SK-N-SH treated with all-trans-retinoic acid at 6 μM for 48 hours (cell line): ENCODE measurements around the gene HLA-DPA1.

Experiments
- ATAC-seq: fragments of 200-7000 bp; cut with Tn5 transposase; 3 replicates; pipeline ENCODE4 v1.9.1; 2020; ENCODE audit warnings: mild to moderate bottlenecking, moderate library complexity
- ARNTL ChIP-seq: fragments of 450-650 bp; formaldehyde crosslinking; IDR thresholded peaks from 2 replicates; pipeline ENCODE4 v1.5.0; 2020; ENCODE audit warnings: low read depth, mild to moderate bottlenecking, moderate library complexity, borderline replicate concordance
- BACH2 ChIP-seq: fragments of 250-450 bp; sonication (Bioruptor Pico); IDR thresholded peaks from 2 replicates; pipeline ENCODE4 v1.9.0; 2021; ENCODE audit warnings: mild to moderate bottlenecking, borderline replicate concordance
- CSDC2 ChIP-seq: fragments of 250-450 bp; sonication (Bioruptor Pico); IDR thresholded peaks from 2 replicates; pipeline ENCODE4 v1.5.0; 2020; ENCODE audit warnings: mild to moderate bottlenecking, moderate library complexity
- ESRRG ChIP-seq: fragments of 250-450 bp; sonication (Bioruptor Pico); IDR thresholded peaks from 2 replicates; pipeline ENCODE4 v1.6.1; 2021; ENCODE audit warnings: mild to moderate bottlenecking
- GLIS3 ChIP-seq: fragments of 250-450 bp; sonication (Bioruptor Pico); IDR thresholded peaks from 2 replicates; pipeline ENCODE4 v1.5.0; 2020; ENCODE audit warnings: mild to moderate bottlenecking, moderate library complexity
- OSR1 ChIP-seq: fragments of 250-450 bp; sonication (Bioruptor Pico); IDR thresholded peaks from 2 replicates; pipeline ENCODE4 v1.8.0; 2022; ENCODE audit warnings: moderate library complexity, mild to moderate bottlenecking, inconsistent platforms
- PPARA ChIP-seq: fragments of 250-450 bp; sonication (Bioruptor Pico); IDR thresholded peaks from 2 replicates; pipeline ENCODE4 v1.5.0; 2020; ENCODE audit warnings: mild to moderate bottlenecking, borderline replicate concordance
- RARB ChIP-seq: fragments of 250-450 bp; sonication (Bioruptor Pico); IDR thresholded peaks from 2 replicates; pipeline ENCODE4 v1.8.0; 2021; ENCODE audit warnings: mild to moderate bottlenecking, moderate library complexity
- TCF4 ChIP-seq: fragments of 250-450 bp; sonication (Bioruptor Pico); IDR thresholded peaks from 2 replicates; pipeline ENCODE4 v1.8.0; 2021; ENCODE audit warnings: mild to moderate bottlenecking, moderate library complexity, borderline replicate concordance
- ZC3H10 ChIP-seq: fragments of 250-450 bp; sonication (Bioruptor Pico); IDR thresholded peaks from 2 replicates; pipeline ENCODE4 v1.5.1; 2021; ENCODE audit warnings: mild to moderate bottlenecking, moderate library complexity
- ZFP3 ChIP-seq: fragments of 250-450 bp; sonication (Bioruptor Pico); IDR thresholded peaks from 2 replicates; pipeline ENCODE4 v1.5.0; 2020; ENCODE audit warnings: mild to moderate bottlenecking, moderate library complexity
- ZFP30 ChIP-seq: fragments of 450-650 bp; formaldehyde crosslinking; IDR thresholded peaks from 2 replicates; pipeline ENCODE4 v1.5.0; 2022; ENCODE audit warnings: mild to moderate bottlenecking, moderate library complexity
- ZNF565 ChIP-seq: fragments of 450-650 bp; formaldehyde crosslinking; conservative IDR thresholded peaks from 2 replicates; pipeline ENCODE4 v1.5.0; 2020; ENCODE audit warnings: low read depth, mild to moderate bottlenecking, moderate library complexity
- ZNF70 ChIP-seq: fragments of 450-650 bp; formaldehyde crosslinking; IDR thresholded peaks from 2 replicates; pipeline ENCODE4 v1.5.0; 2020; ENCODE audit warnings: mild to moderate bottlenecking, moderate library complexity
- ZNF8 ChIP-seq: fragments of 450-650 bp; formaldehyde crosslinking; IDR thresholded peaks from 2 replicates; pipeline ENCODE4 v1.5.0; 2020; ENCODE audit warnings: mild to moderate bottlenecking, moderate library complexity
- TF ChIP-seq, protein P1 (sequence below): fragments of 250-450 bp; sonication (Bioruptor Pico); IDR thresholded peaks from 2 replicates; pipeline ENCODE4 v1.8.0; 2020; ENCODE audit warnings: mild to moderate bottlenecking, moderate library complexity, borderline replicate concordance
- TF ChIP-seq, protein P2 (sequence below): fragments of 250-450 bp; sonication (Bioruptor Pico); IDR thresholded peaks from 2 replicates; pipeline ENCODE4 v1.5.1; 2021; ENCODE audit warnings: mild to moderate bottlenecking, moderate library complexity
- TF ChIP-seq, protein P3 (sequence below): fragments of 250-450 bp; sonication (Bioruptor Pico); IDR thresholded peaks from 2 replicates; pipeline ENCODE4 v1.5.0; 2020; ENCODE audit warnings: mild to moderate bottlenecking, moderate library complexity
- TF ChIP-seq, protein P4 (sequence below): fragments of 250-450 bp; sonication (Bioruptor Pico); IDR thresholded peaks from 2 replicates; pipeline ENCODE4 v1.5.1; 2020; ENCODE audit warnings: low read depth, mild to moderate bottlenecking, moderate library complexity

HLA-DPA1 gene

DNA sequence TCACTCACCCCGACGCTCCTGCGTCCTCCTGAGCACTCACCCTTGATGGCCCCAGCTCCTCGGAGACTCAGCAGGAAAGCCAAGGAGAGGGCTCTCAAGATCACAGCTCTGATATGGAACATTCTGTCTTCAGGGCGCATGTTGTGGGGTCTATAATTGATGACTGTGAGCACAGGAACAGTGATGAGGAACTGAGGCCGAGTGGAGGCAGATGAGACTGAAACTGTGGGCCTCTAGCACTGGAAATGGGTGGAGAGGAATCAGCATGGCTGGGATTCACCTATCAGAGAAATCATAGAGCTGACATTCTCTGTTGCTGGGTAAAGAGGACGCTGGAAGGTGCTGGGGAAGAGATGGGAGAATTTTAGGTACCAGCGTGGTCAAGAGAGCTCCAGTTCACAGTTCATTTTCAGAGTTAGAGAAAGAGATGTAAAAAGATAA is at the start of gene HLA-DPA1:
HLA-DPA1 (minus strand) TSS at position 219 of the 441 bp plus-strand sequence.
- peak; percentile 93 for ATAC-seq
- TF ChIP-seq, protein P1, sequence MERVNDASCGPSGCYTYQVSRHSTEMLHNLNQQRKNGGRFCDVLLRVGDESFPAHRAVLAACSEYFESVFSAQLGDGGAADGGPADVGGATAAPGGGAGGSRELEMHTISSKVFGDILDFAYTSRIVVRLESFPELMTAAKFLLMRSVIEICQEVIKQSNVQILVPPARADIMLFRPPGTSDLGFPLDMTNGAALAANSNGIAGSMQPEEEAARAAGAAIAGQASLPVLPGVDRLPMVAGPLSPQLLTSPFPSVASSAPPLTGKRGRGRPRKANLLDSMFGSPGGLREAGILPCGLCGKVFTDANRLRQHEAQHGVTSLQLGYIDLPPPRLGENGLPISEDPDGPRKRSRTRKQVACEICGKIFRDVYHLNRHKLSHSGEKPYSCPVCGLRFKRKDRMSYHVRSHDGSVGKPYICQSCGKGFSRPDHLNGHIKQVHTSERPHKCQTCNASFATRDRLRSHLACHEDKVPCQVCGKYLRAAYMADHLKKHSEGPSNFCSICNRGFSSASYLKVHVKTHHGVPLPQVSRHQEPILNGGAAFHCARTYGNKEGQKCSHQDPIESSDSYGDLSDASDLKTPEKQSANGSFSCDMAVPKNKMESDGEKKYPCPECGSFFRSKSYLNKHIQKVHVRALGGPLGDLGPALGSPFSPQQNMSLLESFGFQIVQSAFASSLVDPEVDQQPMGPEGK (CRISPR knock-in tag) = no peak
- TF ChIP-seq, protein P2, sequence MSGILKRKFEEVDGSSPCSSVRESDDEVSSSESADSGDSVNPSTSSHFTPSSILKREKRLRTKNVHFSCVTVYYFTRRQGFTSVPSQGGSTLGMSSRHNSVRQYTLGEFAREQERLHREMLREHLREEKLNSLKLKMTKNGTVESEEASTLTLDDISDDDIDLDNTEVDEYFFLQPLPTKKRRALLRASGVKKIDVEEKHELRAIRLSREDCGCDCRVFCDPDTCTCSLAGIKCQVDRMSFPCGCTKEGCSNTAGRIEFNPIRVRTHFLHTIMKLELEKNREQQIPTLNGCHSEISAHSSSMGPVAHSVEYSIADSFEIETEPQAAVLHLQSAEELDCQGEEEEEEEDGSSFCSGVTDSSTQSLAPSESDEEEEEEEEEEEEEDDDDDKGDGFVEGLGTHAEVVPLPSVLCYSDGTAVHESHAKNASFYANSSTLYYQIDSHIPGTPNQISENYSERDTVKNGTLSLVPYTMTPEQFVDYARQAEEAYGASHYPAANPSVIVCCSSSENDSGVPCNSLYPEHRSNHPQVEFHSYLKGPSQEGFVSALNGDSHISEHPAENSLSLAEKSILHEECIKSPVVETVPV = no peak
- TF ChIP-seq, protein P3, sequence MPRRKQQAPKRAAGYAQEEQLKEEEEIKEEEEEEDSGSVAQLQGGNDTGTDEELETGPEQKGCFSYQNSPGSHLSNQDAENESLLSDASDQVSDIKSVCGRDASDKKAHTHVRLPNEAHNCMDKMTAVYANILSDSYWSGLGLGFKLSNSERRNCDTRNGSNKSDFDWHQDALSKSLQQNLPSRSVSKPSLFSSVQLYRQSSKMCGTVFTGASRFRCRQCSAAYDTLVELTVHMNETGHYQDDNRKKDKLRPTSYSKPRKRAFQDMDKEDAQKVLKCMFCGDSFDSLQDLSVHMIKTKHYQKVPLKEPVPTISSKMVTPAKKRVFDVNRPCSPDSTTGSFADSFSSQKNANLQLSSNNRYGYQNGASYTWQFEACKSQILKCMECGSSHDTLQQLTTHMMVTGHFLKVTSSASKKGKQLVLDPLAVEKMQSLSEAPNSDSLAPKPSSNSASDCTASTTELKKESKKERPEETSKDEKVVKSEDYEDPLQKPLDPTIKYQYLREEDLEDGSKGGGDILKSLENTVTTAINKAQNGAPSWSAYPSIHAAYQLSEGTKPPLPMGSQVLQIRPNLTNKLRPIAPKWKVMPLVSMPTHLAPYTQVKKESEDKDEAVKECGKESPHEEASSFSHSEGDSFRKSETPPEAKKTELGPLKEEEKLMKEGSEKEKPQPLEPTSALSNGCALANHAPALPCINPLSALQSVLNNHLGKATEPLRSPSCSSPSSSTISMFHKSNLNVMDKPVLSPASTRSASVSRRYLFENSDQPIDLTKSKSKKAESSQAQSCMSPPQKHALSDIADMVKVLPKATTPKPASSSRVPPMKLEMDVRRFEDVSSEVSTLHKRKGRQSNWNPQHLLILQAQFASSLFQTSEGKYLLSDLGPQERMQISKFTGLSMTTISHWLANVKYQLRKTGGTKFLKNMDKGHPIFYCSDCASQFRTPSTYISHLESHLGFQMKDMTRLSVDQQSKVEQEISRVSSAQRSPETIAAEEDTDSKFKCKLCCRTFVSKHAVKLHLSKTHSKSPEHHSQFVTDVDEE = no peak
- TF ChIP-seq RARB = no peak
- no peak for TF ChIP-seq PPARA
- no peak for TF ChIP-seq ZNF565 (CRISPR knock-in tag)
- TF ChIP-seq OSR1 (CRISPR knock-in tag) = no peak
- no peak for TF ChIP-seq GLIS3 (CRISPR knock-in tag)
- TF ChIP-seq ZNF70 = no peak

- no peak for ATAC-seq
- TF ChIP-seq TCF4 (CRISPR knock-in tag) (no peak), RARB (no peak), ZFP3 (no peak), OSR1 (CRISPR knock-in tag) (no peak), ZFP30 (CRISPR knock-in tag) (no peak), CSDC2 (CRISPR knock-in tag) (no peak)
- TF ChIP-seq, protein P4, sequence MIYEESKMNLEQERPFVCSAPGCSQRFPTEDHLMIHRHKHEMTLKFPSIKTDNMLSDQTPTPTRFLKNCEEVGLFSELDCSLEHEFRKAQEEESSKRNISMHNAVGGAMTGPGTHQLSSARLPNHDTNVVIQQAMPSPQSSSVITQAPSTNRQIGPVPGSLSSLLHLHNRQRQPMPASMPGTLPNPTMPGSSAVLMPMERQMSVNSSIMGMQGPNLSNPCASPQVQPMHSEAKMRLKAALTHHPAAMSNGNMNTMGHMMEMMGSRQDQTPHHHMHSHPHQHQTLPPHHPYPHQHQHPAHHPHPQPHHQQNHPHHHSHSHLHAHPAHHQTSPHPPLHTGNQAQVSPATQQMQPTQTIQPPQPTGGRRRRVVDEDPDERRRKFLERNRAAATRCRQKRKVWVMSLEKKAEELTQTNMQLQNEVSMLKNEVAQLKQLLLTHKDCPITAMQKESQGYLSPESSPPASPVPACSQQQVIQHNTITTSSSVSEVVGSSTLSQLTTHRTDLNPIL (CRISPR knock-in tag) = no peak
- TF ChIP-seq, protein P2 = no peak
- TF ChIP-seq, protein P1 (CRISPR knock-in tag) = no peak
Measured at GRCh38 chr6:33123181-33123580, 49.7 kb upstream of the HLA-DPA1 start.

- ATAC-seq = no peak
- TF ChIP-seq BACH2 (CRISPR knock-in tag) (no peak), GLIS3 (CRISPR knock-in tag) (no peak), ZNF70 (no peak), ZFP30 (CRISPR knock-in tag) (no peak), ARNTL (CRISPR knock-in tag) (no peak), ZFP3 (no peak), RARB (no peak), TCF4 (CRISPR knock-in tag) (no peak), OSR1 (CRISPR knock-in tag) (no peak), ZC3H10 (CRISPR knock-in tag) (no peak), ZNF565 (CRISPR knock-in tag) (no peak), ZNF8 (CRISPR knock-in tag) (no peak), ESRRG (no peak)
- TF ChIP-seq, protein P3 = no peak
- TF ChIP-seq, protein P4 (CRISPR knock-in tag) = no peak
Measured at GRCh38 chr6:33120001-33120400, 46.6 kb upstream of the HLA-DPA1 start.
